HG02678 (cell line): ENCODE results near the gene CTDSPL.

Experiments used
- ATAC-seq: cut with Tn5 transposase; IDR thresholded peaks from one replicate; pipeline ENCODE4 v1.9.1; 2021; ENCODE audit warnings: mild to moderate bottlenecking, moderate library complexity; ENCODE audit not compliant: unreplicated experiment

CTDSPL gene

DNA sequence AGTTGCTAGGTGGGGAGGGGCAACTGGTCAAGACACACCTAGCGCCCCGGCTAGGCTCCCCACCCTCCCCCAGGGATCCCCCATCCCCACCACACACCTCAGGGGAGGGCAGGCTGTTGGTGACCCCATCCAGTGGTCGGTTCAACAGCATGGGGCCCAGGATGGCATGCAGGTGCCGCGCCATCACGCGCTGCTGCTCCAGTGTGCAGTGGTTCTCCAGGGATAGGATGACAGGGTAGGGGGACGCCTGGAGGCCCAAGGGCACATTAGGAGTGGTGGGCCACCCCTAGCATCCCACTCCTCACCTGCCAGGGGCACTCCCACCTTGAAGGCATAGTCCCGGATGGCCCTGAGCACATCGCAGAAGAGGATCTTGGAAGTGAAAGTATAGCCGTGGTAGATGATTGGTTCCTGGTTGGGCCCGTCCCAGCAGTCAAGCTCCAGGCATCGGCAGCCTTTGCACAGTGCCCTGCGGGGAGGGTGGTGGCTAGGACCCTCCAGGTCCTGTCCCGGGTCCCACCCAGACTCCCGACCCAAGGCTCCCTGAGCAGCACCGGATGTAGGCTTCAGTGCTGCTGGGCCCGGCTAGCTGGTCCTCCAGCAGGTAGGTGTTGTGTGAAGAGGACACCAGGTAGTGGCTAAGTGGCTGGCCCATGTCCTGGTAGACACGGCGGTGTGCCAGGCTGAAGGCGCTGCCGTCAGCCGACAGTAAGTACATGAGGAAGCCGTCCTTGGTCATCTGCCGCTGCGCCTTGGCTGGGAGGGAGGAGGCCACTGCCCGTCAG, 148.3 kb downstream of the CTDSPL start:
- ATAC-seq: no peak

DNA sequence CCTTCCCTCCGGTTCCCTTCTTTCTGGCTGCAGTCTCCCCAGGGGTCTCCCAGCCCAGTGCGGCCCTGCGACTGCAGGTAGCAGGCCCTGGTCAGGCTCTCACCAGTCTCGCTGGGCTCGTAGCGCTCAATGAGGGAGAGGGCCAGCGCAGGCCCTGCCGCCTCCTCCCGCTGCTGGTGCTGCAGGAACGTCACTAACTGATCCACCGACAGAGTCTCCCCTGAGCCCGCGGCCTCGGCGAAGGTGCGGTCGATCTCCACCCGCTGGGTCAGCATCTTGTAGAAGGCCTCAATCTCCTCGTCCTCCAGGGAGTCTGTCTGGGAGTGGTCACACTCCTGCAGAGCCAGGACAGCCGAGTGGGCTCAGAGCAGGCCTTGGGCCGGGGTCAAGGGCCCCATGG, 149.4 kb downstream of the CTDSPL start:
- ATAC-seq: no peak

- no peak for ATAC-seq
Measured at GRCh38 chr3:38015485-38015884, 153.8 kb downstream of the CTDSPL start.

DNA sequence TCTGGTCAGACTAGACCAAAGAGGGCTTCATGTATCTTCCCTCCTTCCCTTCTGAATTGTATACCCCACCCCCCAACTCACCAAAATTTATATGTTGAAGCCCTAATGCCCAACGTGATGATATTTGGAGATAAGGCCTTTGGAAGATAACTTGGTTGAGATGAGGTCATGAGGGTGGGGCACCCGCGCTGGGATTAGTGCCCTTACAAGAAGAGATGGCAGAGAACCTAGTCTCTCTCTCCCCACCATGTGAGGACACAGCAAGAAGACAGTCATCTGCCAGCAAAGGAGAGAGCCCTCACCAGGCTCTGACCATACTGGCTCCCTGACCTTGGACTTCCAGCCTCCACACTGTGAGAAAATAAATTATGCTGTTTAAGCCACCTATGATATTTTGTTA, 154.3 kb downstream of the CTDSPL start:
- ATAC-seq: no peak

- no peak for ATAC-seq
Measured at GRCh38 chr3:38016410-38016809, 154.7 kb downstream of the CTDSPL start.

- no peak for ATAC-seq
Measured at GRCh38 chr3:38016847-38017444, 155.3 kb downstream of the CTDSPL start.

GRCh38 chr3:38017445-38018295, 156.0 kb downstream of the CTDSPL start:
- ATAC-seq: no peak

GRCh38 chr3:38018296-38019266, 156.9 kb downstream of the CTDSPL start:
- ATAC-seq: no peak

DNA sequence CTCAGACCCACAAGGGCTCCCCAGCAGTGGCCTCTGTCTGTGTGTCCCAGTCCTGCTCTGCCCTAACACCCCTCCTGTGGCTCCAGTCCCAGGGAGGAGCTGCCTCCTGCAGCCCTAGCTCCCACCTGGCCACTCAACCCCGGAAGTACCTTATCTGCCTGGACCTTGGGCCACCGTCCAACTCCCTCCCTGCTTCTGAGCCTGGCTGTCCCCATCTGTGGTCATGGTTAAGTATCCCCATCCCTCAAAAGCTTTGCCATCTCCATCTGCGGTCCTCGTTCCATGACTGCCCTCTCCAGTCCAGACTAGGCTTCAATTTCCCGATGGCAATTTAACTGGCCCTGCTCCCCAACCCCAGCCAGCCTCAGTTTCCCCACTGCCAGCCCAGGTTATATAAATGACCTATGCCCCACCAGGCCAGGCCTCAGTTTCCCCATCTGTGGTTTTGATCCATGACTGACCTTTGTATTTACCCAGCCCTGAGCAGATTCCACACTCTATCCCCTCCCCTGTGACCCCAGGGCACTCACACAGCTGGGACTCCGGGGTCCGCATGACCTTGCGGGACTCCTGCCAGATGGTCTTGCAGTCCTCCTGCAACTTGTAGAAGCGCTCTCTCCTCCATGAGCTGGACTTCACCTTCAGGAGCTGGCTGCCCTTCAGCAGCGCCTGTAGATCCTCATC, 158.1 kb downstream of the CTDSPL start:
- ATAC-seq: no peak

- no peak for ATAC-seq
Measured at GRCh38 chr3:38020342-38020726, 158.7 kb downstream of the CTDSPL start.

DNA sequence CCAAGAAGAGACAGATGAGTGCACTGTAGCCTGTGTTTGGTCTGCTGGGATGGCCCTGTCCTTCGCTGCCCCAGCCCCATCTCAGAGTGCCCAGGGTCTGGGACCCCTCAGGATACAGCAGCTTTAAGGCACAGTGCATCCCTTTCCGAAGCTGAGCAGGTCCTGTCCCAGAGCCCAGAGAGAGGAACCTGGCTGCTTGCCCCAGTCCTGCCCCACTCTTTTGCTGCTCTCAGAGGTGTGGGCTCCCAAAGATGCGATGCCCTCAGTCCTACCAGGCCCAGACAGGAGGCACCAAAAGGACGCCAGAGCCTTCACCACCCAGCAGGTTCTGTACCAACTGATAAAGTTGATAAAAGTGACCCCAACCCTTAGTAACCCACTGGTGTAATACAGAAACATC, 159.5 kb downstream of the CTDSPL start:
- no peak for ATAC-seq

DNA sequence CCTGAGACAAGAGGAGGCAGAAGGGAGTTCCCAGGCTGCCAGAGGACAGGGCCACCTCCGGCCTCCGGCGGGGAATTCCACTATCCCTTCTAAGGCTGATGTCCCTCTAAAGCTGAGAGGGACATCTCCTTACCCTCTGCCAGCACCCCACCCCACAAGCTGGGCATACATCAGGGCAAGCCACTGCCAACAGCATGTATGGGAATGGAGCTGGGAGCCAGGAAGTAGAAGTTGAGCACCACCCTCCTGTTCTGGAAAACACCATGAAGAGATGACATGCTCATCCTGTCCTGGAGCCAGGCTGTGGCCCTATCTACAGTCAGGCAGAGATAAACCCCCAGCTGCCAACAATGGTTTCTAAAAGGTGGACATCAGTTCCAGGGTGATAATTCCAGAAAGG, 160.6 kb downstream of the CTDSPL start:
- no peak for ATAC-seq

DNA sequence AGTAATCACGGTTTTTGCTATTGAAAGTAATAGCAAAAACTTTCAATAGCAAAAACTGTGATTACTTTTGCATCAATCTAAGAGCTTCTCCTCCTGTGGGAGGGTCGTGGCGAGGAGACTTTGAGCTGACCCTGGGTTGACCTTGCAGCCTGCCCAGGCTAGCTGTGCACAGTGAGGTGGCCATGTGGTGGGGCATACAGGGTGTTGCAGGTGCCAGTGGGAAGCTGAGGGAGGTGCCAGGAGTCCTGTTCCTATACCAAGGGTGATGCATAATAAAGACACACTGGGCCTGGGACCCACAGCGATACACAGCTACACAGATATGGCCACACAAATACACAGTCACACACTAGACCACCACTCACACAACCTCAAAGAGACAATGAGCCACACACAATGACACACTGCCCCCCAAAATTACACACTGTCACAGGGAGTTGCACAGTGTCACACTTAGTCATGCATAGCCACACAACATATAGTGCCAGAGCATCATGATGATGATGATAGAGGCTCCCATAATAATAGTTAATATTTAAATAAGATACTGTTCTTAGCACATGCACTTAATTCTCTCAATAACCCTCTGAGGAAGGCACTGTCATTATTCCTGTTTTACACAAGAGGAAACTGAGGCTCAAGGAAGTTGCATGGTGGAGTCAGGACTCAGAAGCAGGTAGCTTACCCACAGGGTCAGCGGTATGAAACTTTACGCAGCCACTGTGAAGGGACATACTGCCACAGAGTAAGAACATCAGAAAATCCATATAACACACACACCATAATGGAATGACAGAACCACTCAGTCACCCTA, 161.4 kb downstream of the CTDSPL start:
- no peak for ATAC-seq

DNA sequence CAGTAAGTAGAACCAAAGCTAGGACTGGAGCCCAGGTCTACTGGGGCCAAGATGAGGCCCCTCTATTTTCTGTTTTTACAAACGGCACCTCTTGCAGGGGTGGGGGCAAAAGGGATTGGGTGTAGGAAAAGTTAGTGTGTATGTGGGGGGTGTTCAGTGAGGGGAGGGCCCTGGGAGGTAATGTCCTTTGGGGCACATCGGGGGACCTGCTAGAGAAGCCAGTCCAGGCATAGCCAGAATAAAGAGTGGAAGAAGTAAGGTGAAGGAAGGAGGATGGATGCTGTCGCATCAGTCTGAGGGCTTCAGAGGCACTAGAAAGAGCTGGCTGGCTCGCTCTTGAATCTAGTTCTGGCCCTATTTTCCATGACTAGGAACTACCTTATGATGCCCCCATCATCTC, 165.2 kb downstream of the CTDSPL start:
- no peak for ATAC-seq

- no peak for ATAC-seq
Measured at GRCh38 chr3:38027466-38028465, 166.1 kb downstream of the CTDSPL start.

DNA sequence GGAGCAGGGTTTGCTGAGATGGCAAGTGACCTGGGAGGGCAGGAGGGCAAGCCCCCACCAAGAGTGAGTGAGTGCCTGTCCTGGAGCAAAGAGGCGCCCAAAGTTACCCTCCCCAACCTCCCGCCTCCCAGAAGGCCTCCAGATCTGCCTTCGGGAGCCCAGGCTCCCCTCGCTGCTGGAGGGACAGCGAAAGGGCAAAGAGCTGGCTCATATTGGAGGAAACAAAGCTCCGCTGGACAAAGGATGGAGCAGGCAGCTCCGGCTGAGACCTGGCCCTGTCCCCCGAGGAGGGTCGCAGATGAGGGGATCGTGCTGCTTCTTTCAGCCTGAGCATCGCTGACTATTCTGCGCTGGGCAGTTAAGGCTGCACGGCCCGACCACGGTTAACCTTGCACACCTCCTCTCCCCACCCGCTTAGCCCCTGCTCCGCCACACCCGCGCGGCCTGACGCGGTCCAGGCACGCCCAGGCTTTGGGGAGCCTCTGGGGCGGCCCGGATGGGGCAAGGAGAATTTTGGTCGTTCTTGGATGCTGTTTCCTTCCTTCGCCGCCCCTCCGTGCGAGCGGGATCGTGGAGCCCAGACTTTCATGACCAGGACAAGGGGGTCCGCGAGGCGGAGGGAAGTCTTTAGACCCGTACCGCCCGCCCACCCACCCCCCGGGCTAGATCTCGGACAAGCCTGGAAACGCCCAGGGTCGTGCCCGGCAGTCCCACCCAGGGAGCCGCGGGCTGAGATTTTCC, 167.1 kb downstream of the CTDSPL start:
- no peak for ATAC-seq

GRCh38 chr3:38029400-38030125, 167.9 kb downstream of the CTDSPL start, which contains the start of gene PLCD1:
PLCD1 (minus strand) TSS chr3:38029642; CDS start chr3:38029539, 103 bp downstream.
- no peak for ATAC-seq
